ENCODE data around the gene REC114.
"Not testable (repeated sequence)": the region's sequence is repeated elsewhere in the genome, so short reads cannot be mapped to it uniquely, and the experiment has no call there.

Gene REC114

GRCh38 chr15:73414876-73415275 is 28.1 kb upstream of the REC114 start:
- no peak for DNase-seq (ENCODE audit: extremely low read depth, low read depth)
- no peak for TF ChIP-seq CTCF (IDR thresholded peaks at IDR 0.05; ENCODE audit: low read depth, low read length)

GRCh38 chr15:73424506-73424905 is 18.5 kb upstream of the REC114 start:
- DNase-seq (ENCODE audit: extremely low read depth, low read depth): no peak
- no peak for TF ChIP-seq CTCF (IDR thresholded peaks at IDR 0.05; ENCODE audit: low read depth, low read length)

DNA sequence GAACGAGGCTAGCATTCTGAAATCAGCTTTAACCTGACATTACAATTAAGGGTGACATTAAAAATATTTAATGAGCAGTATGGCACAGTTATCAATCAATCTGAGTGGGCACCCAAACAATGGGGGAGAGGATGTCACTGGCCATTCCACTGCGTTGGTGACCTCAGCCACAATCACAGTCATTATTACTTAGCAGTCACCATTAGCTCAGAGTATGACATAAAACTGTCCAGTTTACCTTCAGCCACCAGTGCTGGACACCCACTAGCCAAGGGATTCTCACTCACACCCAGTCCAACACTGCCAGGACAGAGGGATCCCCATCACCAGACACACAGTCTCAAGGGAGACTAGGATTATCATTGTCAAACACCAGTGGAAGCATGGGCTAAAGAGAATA is 17.5 kb upstream of the REC114 start:
- DNase-seq (ENCODE audit: extremely low read depth, low read depth): no peak

GRCh38 chr15:73426323-73426994 is 16.5 kb upstream of the REC114 start:
- no peak for DNase-seq (ENCODE audit: extremely low read depth, low read depth)
- no peak for TF ChIP-seq CTCF (IDR thresholded peaks at IDR 0.05; ENCODE audit: low read depth, low read length)

More for the DNA sequence above, 17.5 kb upstream of the REC114 start:
- no peak for TF ChIP-seq CTCF (IDR thresholded peaks at IDR 0.05; ENCODE audit: low read depth, low read length)

GRCh38 chr15:73431329-73431728 is 11.6 kb upstream of the REC114 start:
- DNase-seq (ENCODE audit: extremely low read depth, low read depth): not testable (repeated sequence)

DNA sequence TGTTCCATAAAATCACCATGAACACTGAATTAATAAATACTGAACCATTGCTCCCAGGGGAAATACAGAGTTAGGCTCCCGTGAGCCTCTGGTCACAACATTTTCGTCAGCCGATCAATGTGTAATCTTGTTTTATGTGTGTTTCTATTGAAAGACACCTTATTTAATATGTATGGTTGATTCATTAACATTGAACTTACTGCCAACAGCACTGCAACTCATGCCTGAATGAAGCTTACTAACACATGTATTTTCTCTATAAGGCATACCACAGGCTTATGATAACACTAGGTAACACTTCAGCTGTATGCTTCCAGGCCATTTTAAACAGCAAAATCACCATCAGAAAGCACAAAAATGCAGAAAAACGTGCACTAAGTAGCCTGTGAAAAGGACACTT is 9.1 kb upstream of the REC114 start:
- no peak for TF ChIP-seq CTCF (IDR thresholded peaks at IDR 0.05; ENCODE audit: low read depth, low read length)

GRCh38 chr15:73436613-73437012 is 6.4 kb upstream of the REC114 start:
- DNase-seq (ENCODE audit: extremely low read depth, low read depth): no peak
- no peak for TF ChIP-seq CTCF (IDR thresholded peaks at IDR 0.05; ENCODE audit: low read depth, low read length)

More for the DNA sequence above, 9.1 kb upstream of the REC114 start:
- no peak for DNase-seq (ENCODE audit: extremely low read depth, low read depth)

DNA sequence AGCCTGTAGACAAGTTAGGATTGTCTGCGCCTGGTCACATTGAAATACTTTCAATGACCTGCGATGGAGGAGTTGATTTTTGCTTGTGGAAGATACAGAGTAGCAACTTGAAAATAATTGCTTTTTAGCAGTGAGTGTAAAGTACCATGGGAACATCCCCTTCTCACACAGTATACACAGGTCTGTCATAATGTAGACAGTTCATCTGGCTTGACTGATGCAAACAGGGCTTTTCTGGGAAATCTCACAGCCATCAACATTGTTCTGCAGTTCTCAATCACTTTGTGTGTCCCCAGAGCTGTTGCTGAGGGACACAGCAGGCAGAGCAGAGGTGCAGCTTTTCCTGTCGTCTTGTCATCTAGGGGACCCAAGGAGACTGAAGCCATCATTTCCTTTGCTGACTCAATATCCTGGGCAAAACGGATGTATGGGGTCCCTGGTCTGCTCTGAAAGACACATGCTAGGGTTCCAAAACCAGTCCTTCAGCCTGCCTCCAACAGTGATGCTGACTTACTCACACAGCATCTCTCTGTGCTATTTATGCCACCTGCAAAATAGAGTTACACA is 5.3 kb upstream of the REC114 start:
- no peak for DNase-seq (ENCODE audit: extremely low read depth, low read depth)
- no peak for TF ChIP-seq CTCF (IDR thresholded peaks at IDR 0.05; ENCODE audit: low read depth, low read length)

All from AG09319 (cell line).